H1 (cell line): ENCODE measurements around the gene HIVEP3. TPM values are rescaled to one million over a fixed set of nuclear protein-coding genes. Genes with fewer than 3 reads are reported as not detected.

Experiments
- CREB1 ChIP-seq: IDR thresholded peaks from 2 replicates; pipeline ENCODE4 v1.6.1; 2012; ENCODE audit warnings: inconsistent platforms
- CTBP2 ChIP-seq: IDR thresholded peaks from 2 replicates; pipeline ENCODE4 v1.7.0; 2011; ENCODE audit warnings: borderline replicate concordance, mild to moderate bottlenecking, moderate library complexity, mixed read lengths, low read length; ENCODE audit not compliant: insufficient read depth, insufficient read length
- GTF2F1 ChIP-seq: IDR thresholded peaks from 2 replicates; pipeline ENCODE4 v1.6.1; 2012; ENCODE audit warnings: low read depth, low read length, improper control_type of control experiment, borderline replicate concordance
- HDAC6 ChIP-seq: IDR thresholded peaks from one replicate; pipeline ENCODE4 v1.7.1; 2012; ENCODE audit warnings: low read depth, mild to moderate bottlenecking, inconsistent platforms, low read length, moderate library complexity
- JUN ChIP-seq: IDR thresholded peaks from 2 replicates; pipeline ENCODE4 v1.6.1; 2011; ENCODE audit warnings: low read depth, mild to moderate bottlenecking, improper control_type of control experiment, low read length
- NANOG ChIP-seq: IDR thresholded peaks from 2 replicates; pipeline ENCODE4 v1.6.1; 2011; ENCODE audit warnings: low read length, low read depth, mild to moderate bottlenecking, inconsistent platforms; ENCODE audit not compliant: insufficient read depth, poor library complexity, severe bottlenecking
- PHF8 ChIP-seq: fragments of 200-600 bp; sonication (generic); conservative IDR thresholded peaks from 2 replicates; pipeline ENCODE4 v1.7.1; 2012; ENCODE audit warnings: low read depth, mild to moderate bottlenecking, inconsistent platforms, low read length, moderate library complexity
- SIN3A ChIP-seq, 2 experiments: IDR thresholded peaks in 1 of 2; conservative IDR thresholded peaks in 1 of 2; 2 replicates each; pipeline ENCODE4 v1.6.1; 2011 to 2012; ENCODE audit warnings: low read length in 2 of 2, improper control_type of control experiment in 1 of 2, low read depth in 1 of 2, mild to moderate bottlenecking in 1 of 2
- SUZ12 ChIP-seq: fragments of 200-600 bp; sonication (generic); IDR thresholded peaks from 2 replicates; pipeline ENCODE4 v1.6.1; 2012; ENCODE audit warnings: mild to moderate bottlenecking, inconsistent platforms, low read length, moderate library complexity, mixed read lengths
- YY1 ChIP-seq: IDR thresholded peaks from 2 replicates; pipeline ENCODE4 v1.6.1; 2011; ENCODE audit warnings: low read depth, mild to moderate bottlenecking, low read length
- ZNF274 ChIP-seq: IDR thresholded peaks from 2 replicates; pipeline ENCODE4 v1.7.0; 2012; ENCODE audit warnings: low read length, borderline replicate concordance; ENCODE audit errors: extremely low read depth
- polyA plus RNA-seq, 7 experiments: library from polyadenylated mRNA; depleted of rRNA in 3 of 7; stranded (reverse) in 5 of 7; unstranded in 2 of 7; fragments of >200 nt in 5 of 7; fragments of 200-250 nt in 2 of 7; gene quantifications; 1 replicate in 5 of 7; 2 replicates in 1 of 7; 4 replicates in 1 of 7; pipeline versions ENCODE4 v1.2.1 to v1.2.3, GENCODE V29; 2011 to 2013; ENCODE audit warnings: missing spikeins in 2 of 7, mixed read lengths in 2 of 7
- total RNA-seq: library from RNA; stranded (reverse); fragmentation: NEBNext Ultra II Directional; extraction: Animal tissue kit (Norgen Biotek cat#: 25700); gene quantifications from 2 replicates; pipeline ENCODE4 v1.2.1, GENCODE V29; 2021
- TF ChIP-seq, protein P1 (sequence below): fragments of 300-600 bp; sonication (generic); IDR thresholded peaks from 2 replicates; pipeline ENCODE4 v1.7.1; 2012; ENCODE audit warnings: low read length, moderate library complexity, mild to moderate bottlenecking, inconsistent platforms; ENCODE audit not compliant: insufficient replicate concordance

The HIVEP3 gene
- total and polyA plus RNA-seq, 2 of the 8 experiments (the other 6 are each of a cell fraction or from before 2014, with no cell fraction given) = 0.24 to 0.69 TPM

DNA sequence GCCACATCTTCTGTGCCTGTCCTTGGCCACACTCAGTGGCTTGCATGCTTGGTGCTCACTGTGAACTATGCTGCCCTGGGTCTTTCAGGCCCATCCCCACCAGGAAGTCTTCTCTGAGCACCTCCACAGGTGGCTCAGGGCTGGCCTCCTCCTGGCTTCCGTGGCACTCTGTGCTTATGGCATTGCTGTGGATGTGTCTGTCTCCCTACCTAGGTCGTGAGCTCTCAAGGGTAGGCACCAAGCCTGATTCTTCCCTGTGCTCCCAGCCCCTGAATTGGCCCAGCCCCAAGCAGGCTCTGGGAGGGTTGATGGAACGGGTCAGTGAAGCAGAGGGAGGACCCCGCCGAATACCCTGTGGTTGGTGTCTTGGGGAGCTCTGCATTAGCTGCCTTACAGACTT is 236.6 kb downstream of the HIVEP3 start (continued):
- TF ChIP-seq, protein P1, sequence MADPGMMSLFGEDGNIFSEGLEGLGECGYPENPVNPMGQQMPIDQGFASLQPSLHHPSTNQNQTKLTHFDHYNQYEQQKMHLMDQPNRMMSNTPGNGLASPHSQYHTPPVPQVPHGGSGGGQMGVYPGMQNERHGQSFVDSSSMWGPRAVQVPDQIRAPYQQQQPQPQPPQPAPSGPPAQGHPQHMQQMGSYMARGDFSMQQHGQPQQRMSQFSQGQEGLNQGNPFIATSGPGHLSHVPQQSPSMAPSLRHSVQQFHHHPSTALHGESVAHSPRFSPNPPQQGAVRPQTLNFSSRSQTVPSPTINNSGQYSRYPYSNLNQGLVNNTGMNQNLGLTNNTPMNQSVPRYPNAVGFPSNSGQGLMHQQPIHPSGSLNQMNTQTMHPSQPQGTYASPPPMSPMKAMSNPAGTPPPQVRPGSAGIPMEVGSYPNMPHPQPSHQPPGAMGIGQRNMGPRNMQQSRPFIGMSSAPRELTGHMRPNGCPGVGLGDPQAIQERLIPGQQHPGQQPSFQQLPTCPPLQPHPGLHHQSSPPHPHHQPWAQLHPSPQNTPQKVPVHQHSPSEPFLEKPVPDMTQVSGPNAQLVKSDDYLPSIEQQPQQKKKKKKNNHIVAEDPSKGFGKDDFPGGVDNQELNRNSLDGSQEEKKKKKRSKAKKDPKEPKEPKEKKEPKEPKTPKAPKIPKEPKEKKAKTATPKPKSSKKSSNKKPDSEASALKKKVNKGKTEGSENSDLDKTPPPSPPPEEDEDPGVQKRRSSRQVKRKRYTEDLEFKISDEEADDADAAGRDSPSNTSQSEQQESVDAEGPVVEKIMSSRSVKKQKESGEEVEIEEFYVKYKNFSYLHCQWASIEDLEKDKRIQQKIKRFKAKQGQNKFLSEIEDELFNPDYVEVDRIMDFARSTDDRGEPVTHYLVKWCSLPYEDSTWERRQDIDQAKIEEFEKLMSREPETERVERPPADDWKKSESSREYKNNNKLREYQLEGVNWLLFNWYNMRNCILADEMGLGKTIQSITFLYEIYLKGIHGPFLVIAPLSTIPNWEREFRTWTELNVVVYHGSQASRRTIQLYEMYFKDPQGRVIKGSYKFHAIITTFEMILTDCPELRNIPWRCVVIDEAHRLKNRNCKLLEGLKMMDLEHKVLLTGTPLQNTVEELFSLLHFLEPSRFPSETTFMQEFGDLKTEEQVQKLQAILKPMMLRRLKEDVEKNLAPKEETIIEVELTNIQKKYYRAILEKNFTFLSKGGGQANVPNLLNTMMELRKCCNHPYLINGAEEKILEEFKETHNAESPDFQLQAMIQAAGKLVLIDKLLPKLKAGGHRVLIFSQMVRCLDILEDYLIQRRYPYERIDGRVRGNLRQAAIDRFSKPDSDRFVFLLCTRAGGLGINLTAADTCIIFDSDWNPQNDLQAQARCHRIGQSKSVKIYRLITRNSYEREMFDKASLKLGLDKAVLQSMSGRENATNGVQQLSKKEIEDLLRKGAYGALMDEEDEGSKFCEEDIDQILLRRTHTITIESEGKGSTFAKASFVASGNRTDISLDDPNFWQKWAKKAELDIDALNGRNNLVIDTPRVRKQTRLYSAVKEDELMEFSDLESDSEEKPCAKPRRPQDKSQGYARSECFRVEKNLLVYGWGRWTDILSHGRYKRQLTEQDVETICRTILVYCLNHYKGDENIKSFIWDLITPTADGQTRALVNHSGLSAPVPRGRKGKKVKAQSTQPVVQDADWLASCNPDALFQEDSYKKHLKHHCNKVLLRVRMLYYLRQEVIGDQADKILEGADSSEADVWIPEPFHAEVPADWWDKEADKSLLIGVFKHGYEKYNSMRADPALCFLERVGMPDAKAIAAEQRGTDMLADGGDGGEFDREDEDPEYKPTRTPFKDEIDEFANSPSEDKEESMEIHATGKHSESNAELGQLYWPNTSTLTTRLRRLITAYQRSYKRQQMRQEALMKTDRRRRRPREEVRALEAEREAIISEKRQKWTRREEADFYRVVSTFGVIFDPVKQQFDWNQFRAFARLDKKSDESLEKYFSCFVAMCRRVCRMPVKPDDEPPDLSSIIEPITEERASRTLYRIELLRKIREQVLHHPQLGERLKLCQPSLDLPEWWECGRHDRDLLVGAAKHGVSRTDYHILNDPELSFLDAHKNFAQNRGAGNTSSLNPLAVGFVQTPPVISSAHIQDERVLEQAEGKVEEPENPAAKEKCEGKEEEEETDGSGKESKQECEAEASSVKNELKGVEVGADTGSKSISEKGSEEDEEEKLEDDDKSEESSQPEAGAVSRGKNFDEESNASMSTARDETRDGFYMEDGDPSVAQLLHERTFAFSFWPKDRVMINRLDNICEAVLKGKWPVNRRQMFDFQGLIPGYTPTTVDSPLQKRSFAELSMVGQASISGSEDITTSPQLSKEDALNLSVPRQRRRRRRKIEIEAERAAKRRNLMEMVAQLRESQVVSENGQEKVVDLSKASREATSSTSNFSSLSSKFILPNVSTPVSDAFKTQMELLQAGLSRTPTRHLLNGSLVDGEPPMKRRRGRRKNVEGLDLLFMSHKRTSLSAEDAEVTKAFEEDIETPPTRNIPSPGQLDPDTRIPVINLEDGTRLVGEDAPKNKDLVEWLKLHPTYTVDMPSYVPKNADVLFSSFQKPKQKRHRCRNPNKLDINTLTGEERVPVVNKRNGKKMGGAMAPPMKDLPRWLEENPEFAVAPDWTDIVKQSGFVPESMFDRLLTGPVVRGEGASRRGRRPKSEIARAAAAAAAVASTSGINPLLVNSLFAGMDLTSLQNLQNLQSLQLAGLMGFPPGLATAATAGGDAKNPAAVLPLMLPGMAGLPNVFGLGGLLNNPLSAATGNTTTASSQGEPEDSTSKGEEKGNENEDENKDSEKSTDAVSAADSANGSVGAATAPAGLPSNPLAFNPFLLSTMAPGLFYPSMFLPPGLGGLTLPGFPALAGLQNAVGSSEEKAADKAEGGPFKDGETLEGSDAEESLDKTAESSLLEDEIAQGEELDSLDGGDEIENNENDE = no peak
- TF ChIP-seq CTBP2 (no peak), YY1 (no peak), ZNF274 (no peak), GTF2F1 (no peak), PHF8 (no peak), JUN (no peak), SUZ12 (no peak), NANOG (no peak), HDAC6 (no peak), CREB1 (no peak), SIN3A (conservative IDR thresholded peaks at IDR 0.05 in 1 of 2, IDR thresholded peaks at IDR 0.05 in 1 of 2; ENCODE audit: low read depth in 1 of 2, low read length in 2 of 2) (no peak)
